ENCODE data around the gene DUXA.

DNA sequence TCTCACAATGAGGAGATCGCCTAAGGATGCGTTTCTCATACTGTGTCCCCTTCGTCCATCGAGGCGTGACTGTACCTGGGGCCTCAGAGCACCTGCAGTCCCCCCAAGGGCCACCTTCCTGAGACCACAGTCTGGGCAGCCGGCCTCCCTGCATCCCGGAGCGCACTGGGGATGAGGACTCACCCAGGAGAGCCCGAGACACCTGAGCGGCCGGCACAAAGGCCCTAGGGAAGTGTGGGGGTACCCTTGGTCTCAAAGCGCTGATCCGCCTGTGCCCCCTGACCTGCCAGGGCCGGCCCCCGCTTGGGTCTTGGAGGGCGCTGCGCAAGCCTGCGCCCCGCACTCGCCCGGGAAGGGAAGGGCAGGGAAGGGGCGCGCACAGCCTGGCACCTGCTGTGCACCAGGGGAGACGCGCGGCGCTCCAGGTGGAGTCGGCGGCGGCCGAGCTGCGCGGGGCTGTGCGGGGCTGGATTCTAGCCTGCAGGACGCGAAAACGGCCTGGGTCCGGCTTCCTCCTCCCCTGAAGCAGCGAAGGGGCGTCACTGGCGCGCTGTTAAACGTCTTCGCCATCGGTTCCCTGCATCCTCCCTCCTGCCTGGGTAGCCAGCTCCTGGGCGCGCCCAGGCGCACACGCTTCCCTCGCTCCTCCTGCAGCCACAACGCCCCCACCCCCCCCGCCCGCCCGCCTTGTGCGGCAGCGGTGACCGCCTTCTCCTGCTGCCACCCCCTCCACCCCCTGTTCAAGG lies 61.1 kb downstream of the DUXA start:
- TF ChIP-seq EZH2 (IDR thresholded peaks at IDR 0.05) (no peak), POLR2AphosphoS5 (IDR thresholded peaks at IDR 0.05; ENCODE audit: borderline replicate concordance, low read depth, low read length) (no peak)

Data from SK-N-MC (cell line).